Measurements from ENCODE around the gene UNC13C.

UNC13C gene

DNA sequence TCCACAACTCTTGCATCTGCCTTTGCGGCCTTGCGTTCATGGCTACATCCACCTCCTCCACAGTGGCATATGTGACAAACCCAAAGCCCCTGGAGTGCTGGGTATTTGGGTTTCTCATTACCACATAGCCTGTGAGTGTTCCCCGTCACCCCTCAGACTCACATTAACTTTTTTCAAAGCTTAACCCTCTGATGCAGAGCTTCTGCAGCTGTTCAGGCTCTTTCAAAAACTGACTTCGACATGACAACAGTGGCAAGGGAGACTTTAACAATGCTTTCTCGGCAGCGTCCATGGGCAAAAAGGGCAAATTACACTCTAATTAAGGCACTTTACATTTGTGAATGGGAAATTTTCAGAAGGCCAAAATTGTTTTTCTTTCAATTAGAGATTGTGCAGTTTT is 343.2 kb downstream of the UNC13C start (continued):
- TF ChIP-seq, protein P1, sequence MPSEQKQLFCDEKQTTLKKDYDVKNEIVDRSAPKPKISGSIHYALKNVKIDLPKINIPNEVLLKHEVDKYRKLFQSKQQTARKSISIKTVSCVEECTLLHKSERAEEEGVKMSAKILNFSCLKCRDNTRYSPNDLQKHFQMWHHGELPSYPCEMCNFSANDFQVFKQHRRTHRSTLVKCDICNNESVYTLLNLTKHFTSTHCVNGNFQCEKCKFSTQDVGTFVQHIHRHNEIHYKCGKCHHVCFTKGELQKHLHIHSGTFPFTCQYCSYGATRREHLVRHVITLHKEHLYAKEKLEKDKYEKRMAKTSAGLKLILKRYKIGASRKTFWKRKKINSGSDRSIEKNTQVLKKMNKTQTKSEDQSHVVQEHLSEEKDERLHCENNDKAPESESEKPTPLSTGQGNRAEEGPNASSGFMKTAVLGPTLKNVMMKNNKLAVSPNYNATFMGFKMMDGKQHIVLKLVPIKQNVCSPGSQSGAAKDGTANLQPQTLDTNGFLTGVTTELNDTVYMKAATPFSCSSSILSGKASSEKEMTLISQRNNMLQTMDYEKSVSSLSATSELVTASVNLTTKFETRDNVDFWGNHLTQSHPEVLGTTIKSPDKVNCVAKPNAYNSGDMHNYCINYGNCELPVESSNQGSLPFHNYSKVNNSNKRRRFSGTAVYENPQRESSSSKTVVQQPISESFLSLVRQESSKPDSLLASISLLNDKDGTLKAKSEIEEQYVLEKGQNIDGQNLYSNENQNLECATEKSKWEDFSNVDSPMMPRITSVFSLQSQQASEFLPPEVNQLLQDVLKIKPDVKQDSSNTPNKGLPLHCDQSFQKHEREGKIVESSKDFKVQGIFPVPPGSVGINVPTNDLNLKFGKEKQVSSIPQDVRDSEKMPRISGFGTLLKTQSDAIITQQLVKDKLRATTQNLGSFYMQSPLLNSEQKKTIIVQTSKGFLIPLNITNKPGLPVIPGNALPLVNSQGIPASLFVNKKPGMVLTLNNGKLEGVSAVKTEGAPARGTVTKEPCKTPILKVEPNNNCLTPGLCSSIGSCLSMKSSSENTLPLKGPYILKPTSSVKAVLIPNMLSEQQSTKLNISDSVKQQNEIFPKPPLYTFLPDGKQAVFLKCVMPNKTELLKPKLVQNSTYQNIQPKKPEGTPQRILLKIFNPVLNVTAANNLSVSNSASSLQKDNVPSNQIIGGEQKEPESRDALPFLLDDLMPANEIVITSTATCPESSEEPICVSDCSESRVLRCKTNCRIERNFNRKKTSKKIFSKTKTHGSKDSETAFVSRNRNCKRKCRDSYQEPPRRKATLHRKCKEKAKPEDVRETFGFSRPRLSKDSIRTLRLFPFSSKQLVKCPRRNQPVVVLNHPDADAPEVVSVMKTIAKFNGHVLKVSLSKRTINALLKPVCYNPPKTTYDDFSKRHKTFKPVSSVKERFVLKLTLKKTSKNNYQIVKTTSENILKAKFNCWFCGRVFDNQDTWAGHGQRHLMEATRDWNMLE (tag by site-specific recombination; conservative IDR thresholded peaks at IDR 0.05; ENCODE audit: low read depth), result no peak

DNA sequence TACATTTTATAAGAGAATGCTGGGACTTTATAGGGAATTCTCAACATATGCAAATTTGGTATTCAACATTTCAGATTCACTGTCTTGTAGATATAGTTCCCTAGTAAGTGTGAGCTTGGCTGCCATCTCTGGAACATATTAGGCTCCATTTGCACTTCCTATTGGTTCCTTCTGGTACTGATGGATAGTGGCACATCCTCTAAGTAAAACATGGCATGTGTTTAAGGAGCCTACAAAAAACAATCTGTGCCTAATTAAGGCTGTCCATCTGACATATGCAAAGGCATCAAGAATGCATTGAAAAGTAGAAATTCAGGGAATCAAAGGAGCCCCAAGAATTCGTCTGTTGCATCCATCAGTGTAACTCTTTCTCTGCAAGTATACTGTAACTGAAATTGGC is 344.1 kb downstream of the UNC13C start:
- H3K36me3 ChIP-seq (ENCODE audit: control insufficient read depth in 2 of 2, insufficient read depth in 1 of 2, low read length in 2 of 2), result no peaks in the 10 kb centered on the region
- no peaks in the 10 kb centered on the region for H3K4me1 ChIP-seq (ENCODE audit: control insufficient read depth, insufficient read depth, low read length)
- POLR2A ChIA-PET, result no interaction called here
- H3K9me3 ChIP-seq (ENCODE audit: control insufficient read depth, insufficient read depth, low read depth, low read length), result no peaks in the 10 kb centered on the region
- TF ChIP-seq ZNF544 (tag by site-specific recombination; IDR thresholded peaks at IDR 0.05), result no peak
- TF ChIP-seq ZNF707 (tag by site-specific recombination; IDR thresholded peaks at IDR 0.05), result no peak
- no peak for TF ChIP-seq ZNF654 (tag by site-specific recombination; IDR thresholded peaks at IDR 0.05; ENCODE audit: low read depth)
- TF ChIP-seq, protein P2, sequence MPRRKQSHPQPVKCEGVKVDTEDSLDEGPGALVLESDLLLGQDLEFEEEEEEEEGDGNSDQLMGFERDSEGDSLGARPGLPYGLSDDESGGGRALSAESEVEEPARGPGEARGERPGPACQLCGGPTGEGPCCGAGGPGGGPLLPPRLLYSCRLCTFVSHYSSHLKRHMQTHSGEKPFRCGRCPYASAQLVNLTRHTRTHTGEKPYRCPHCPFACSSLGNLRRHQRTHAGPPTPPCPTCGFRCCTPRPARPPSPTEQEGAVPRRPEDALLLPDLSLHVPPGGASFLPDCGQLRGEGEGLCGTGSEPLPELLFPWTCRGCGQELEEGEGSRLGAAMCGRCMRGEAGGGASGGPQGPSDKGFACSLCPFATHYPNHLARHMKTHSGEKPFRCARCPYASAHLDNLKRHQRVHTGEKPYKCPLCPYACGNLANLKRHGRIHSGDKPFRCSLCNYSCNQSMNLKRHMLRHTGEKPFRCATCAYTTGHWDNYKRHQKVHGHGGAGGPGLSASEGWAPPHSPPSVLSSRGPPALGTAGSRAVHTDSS (tag by site-specific recombination; IDR thresholded peaks at IDR 0.05), result no peak
- TF ChIP-seq ZNF629 (tag by site-specific recombination; IDR thresholded peaks at IDR 0.05), result no peak
- no peak for TF ChIP-seq ZNF433 (tag by site-specific recombination; IDR thresholded peaks at IDR 0.05; ENCODE audit: low read depth)
- TF ChIP-seq REPIN1 (tag by site-specific recombination; IDR thresholded peaks at IDR 0.05; ENCODE audit: low read depth), result no peak
- TF ChIP-seq ZNF146 (tag by site-specific recombination; IDR thresholded peaks at IDR 0.05), result no peak
- CTCF ChIA-PET, result no interaction called here
- no peak overlapping the region for H3K27ac ChIP-seq (ENCODE audit: extremely low read depth, low read depth, low read length)
- H3K4me3 ChIP-seq (ENCODE audit: low read depth, low read length), result no peak overlapping the region

DNA sequence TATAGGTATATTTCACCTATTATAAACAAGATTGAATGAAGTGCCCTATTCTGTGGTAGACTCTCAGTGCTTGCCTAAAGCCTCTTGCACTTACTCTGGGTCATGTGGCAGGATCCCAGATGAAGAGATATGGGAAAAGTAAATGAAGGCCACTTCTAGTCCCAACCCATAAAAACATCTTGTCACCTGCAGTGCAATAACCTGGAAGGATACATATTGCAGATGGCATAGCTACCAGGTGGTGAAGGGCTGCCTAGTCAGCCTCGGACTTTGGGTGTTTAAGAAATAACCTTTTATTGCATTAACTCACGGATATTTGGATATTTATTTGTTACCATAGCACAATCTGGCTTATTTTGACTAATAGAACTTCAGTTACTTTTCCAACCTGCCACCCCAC is 367.1 kb downstream of the UNC13C start:
- Histone ChIP-seq H3K4me3 (ENCODE audit: low read depth, low read length) (no peak overlapping the region), H3K4me1 (ENCODE audit: control insufficient read depth, insufficient read depth, low read length) (no peaks in the 10 kb centered on the region), H3K9me3 (ENCODE audit: control insufficient read depth, insufficient read depth, low read depth, low read length) (no peaks in the 10 kb centered on the region), H3K27ac (ENCODE audit: extremely low read depth, low read depth, low read length) (no peak overlapping the region), H3K36me3 (ENCODE audit: control insufficient read depth in 2 of 2, insufficient read depth in 1 of 2, low read length in 2 of 2) (no peaks in the 10 kb centered on the region)
- ChIA-PET POLR2A (no interaction called here), CTCF (no interaction called here)
- TF ChIP-seq BCL11A (tag by site-specific recombination; IDR thresholded peaks at IDR 0.05; ENCODE audit: low read depth) (no peak), ZNF416 (tag by site-specific recombination; IDR thresholded peaks at IDR 0.05) (no peak), ZNF37A (tag by site-specific recombination; IDR thresholded peaks at IDR 0.05) (no peak), REPIN1 (tag by site-specific recombination; IDR thresholded peaks at IDR 0.05; ENCODE audit: low read depth) (no peak), ZFP69B (tag by site-specific recombination; IDR thresholded peaks at IDR 0.05) (no peak), FEZF1 (tag by site-specific recombination; IDR thresholded peaks at IDR 0.05) (no peak), KLF7 (tag by site-specific recombination; IDR thresholded peaks at IDR 0.05; ENCODE audit: borderline replicate concordance) (no peak), ZNF274 (IDR thresholded peaks at IDR 0.05; ENCODE audit: low read length) (no peak), ZNF274 (tag by site-specific recombination; IDR thresholded peaks at IDR 0.05; ENCODE audit: borderline replicate concordance) (no peak), ZNF140 (tag by site-specific recombination; IDR thresholded peaks at IDR 0.05) (no peak), HOXD13 (CRISPR knock-in tag; IDR thresholded peaks at IDR 0.05; ENCODE audit: borderline replicate concordance) (no peak), ZNF791 (tag by site-specific recombination; IDR thresholded peaks at IDR 0.05) (no peak)
- TF ChIP-seq, protein P3, sequence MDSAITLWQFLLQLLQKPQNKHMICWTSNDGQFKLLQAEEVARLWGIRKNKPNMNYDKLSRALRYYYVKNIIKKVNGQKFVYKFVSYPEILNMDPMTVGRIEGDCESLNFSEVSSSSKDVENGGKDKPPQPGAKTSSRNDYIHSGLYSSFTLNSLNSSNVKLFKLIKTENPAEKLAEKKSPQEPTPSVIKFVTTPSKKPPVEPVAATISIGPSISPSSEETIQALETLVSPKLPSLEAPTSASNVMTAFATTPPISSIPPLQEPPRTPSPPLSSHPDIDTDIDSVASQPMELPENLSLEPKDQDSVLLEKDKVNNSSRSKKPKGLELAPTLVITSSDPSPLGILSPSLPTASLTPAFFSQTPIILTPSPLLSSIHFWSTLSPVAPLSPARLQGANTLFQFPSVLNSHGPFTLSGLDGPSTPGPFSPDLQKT (IDR thresholded peaks at IDR 0.05; ENCODE audit: borderline replicate concordance, low read depth, low read length), result no peak

Measured in HEK293 (cell line).